Measurements from ENCODE around the gene FYB2.

The FYB2 gene

DNA sequence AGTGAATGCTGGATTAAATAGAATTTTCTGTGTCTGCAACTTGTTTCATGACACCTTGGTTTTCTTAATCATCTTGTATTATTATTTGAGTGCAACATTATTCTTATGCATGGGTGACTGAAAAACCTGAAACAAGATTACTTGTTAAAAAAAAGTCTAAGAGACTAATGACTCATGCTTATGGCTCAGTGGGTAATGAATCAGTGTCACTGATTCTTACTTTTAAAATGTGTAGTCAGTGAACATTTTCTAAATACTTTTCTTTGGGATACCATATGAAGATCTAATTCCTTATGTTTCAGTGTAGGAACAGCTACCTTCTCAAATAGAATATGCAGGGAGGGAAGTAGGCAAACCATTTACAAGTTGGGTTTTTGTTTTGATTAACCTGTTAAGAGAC, 108.6 kb downstream of the FYB2 start:
- DNase-seq: no peak

DNA sequence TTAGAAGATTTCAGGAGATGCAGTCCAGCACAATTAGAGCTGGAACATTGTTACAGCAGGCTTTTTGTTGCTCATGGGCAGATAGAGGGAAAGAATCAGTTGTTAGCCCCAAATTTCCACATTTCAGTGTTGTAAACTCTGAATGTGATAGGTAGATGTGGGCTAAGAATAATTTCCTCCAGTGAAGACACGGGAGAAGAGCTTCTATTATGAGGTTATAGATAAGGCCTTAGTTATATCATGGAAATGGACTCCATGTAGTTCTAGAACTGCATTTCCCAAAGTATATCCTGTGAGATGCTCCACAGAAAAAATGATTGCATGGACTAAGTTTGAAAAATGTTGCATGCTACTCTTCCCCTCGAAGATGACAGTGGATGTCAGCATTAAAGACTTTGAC, 109.2 kb downstream of the FYB2 start:
- no peak for DNase-seq

DNA sequence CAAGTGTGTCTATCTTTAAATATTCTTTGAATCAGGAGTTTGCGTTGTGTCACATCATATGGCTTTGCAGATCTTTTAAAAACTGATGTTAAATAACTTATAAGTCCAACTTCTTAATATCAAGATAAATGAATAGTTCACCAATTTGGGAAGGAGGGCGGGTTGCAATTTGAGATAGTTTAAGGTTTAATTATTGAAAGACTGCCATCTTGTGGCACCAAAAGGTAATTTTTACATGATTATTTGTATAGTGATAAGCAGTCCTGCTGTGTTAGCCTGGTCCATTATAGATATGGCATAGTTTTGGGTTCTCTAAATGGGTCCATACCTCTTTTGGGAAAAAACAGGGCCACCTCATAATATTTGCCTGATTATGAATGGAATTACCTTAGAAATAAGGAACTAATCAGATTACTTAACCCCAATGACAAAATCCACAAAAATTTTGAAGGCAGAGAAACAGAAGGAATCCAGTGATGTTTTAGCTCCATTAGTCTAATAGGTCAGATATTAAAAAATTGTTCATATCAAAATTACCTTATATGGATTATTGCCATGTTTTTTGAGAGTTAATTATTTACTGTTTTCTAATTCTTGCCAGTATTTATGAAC, 109.8 kb downstream of the FYB2 start:
- DNase-seq: peak; percentile 75 to 80

DNA sequence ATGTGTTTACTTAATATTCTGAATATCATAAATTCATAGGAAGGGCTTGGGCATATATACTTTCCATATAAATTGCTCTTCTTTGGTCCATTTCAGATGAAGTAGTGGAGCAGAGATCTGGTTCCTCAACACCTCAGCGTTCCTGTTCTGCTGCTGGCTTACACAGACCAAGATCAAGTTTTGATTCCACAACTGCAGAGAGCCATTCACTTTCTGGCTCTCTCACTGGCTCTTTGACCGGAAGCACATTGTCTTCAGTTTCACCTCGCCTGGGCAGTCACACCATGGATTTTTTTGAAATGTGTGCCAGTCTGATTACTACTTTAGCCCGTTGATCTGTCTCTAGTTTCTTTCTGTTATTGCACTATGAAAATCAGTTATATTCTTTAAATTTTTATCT, 111.8 kb downstream of the FYB2 start:
- no peak for DNase-seq

DNA sequence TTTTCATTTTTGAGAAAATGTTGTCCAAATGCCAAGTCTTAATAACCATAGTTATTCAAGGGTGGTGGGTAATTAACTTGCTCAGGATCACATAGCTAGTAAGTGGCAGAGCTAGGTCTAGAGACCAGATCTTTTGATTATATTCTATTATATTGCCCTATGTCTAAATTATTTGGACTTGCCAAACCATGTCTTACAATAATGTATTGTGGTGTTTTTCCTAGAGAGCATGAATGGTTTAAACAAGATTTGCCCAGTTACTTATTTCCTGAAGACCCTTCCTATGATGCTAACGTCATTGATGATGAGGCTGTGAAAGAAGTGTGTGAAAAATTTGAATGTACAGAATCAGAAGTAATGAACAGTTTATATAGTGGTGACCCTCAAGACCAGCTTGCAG, 115.5 kb downstream of the FYB2 start:
- no peak for DNase-seq

DNA sequence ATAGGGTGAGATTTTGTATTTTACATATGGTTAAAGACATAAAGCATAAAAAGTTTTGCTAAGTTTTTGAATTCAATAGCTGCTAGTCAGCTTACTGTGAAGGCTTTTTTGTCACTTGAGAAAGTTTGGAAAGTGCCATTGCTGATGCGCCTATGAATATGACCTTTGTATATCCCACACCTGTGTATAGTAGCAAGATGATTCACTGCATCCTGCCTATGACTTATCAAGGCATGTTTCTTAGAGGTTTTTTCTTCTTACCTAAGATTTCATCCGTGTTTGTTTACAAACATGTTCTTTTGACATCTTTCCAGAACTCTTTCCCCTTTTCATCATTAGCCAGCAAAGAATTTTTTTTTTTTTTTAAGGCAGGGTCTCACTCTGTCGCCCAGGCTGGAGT, 122.5 kb downstream of the FYB2 start:
- DNase-seq: no peak

DNA sequence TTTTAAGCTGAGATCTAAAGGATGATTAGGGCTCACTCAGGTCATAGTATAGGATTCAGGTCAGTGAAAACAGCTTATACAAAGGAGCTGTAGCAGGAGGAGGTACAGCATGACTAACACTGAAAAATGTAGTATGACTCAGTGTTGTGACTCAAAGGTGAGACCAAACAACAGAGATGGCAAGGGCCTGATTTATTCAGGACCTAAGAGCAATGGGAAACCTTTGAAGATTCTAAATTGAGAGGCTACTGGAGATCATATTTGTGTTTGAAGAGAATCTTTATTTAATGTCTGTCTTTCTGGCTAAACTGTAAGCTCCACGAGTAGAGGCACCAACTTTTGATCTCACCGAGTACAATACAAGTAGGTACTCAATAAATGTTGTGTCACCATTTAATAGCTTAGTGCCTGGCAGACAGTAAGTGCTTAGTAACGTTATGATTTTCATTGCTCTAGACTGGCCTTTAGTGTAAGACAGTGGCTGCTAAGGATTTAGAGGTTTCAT, 130.6 kb downstream of the FYB2 start:
- DNase-seq: no peak

DNA sequence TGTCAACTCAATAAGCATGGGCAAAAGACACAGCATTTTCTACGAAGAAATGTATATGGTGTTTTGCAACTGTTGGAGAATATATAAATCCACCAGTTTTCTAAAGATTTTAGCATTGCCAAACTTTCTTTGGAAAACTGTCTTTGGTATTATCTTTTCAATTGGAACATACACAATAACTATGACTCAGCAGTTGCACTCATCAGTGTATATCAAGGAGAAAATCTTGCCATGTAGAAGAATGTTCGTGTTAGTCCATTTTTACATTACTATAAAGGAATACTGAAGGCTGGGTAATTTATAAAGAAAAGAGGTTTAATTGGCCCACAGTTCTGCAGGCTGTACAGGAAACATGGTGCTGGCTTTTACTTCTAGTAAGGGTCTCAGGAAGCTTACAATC, 133.0 kb downstream of the FYB2 start:
- DNase-seq: no peak

DNA sequence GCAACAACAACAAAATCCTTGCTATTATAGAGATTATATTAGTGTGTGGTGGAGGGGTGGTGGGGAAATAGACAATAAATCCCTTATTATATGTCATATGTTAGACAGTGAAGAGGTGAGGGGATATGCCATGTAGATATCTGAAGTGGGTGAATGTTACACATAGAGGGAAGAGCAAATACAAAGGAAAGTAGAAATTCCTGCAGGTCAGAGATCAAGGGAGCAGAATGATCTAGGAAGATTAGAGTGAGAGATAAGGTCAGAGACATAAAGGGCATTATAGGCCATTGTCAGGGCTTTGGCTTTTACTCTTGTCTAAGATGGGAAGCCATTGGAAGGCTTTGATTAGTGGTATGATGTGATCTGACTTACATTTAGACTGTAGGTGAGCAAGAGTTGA, 135.6 kb downstream of the FYB2 start:
- no peak for DNase-seq

DNA sequence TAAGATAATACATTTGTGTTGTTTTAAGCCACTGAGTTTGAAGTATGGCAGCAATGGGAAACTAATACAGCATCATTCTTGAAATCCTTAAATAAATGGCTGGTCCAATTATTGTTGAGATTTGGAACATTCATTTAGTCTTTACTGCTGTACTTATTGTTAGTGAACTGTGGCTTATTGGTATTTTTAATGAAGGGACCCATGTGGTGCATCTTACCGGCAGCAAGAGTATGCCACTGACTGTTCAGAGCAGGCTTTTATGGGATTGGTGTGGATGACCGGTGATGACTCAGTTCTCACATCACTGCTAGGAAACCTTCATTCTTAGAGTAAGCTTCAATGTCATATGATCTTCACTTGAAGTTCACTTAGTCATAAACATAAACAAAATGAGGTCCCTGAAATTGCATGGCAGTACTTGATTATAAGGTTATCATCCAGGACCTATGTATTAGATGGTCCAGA, 142.6 kb downstream of the FYB2 start:
- no peak for DNase-seq

DNA sequence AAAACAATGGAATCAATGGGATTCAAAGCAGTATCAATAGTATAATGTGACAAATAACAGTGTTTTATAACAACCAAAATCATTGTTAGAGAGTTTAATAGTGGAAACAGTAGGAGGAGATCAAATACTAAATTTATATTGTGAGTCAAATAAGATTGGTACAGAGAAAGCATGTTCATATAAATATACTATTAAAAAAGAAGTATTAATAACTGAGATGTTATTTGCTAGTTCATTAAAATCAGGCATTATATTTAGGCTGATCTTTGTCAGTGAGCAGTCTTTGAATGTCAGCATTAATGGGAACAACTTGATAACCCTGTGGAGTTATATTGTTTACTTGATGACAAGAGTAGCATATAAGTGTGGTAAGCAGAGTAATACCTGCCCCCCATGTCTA, 143.4 kb downstream of the FYB2 start:
- no peak for DNase-seq

DNA sequence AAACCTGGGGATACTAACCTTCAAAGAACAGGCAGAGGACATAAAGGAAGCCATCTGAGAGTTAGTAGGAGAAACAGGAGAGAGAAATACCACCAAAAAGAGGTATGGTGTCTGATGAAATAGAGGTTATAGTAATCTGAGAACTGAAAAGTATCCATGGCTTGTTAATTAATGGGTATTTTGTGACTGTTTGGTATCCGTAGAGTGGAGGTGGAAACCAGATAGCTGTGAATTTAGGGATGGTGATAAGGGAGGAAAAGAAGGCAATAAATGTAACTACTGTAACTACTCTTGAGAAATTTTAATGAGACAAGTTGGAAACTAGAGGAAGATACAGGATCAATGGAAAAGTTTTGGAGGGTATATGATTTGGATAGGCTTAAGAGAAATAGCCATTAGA, 146.6 kb downstream of the FYB2 start:
- no peak for DNase-seq

DNA sequence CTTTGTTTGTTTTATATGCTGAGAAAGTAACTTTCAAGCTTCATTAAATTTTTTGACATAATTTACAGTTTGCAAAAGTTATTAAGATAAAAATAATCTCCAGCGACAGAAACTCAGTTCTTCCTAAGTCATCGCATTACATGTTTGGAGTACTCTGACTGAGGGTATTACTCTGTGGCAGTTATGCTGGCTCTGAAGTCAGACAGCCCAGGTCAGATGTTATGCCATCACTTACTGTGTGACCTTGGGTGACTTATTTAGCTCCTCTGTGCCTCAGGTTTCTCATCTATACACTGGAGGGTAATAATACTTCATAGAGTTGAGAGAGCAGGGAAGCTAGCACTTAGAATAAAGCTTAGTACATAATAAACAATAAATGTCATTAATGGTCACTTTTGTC, 147.7 kb downstream of the FYB2 start:
- no peak for DNase-seq

DNA sequence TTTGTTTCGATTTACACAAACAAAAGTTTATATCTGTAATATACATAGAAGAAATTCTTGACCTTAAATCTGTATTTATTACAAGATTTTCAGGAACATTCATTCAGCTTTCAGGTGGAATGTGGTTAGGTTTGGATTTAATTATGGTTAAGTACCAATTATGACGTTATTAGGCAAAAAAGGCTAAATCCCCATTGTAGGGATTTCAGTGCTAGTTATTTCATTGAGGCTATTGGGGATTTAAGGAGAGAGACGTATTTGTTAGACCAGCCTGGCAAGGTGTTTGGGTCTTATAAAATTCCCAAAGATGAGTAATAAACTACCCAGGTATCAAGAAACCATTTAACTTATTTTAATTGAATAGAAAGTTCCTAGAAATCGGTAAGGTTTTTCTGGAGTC, 148.1 kb downstream of the FYB2 start:
- DNase-seq: no peak

DNA sequence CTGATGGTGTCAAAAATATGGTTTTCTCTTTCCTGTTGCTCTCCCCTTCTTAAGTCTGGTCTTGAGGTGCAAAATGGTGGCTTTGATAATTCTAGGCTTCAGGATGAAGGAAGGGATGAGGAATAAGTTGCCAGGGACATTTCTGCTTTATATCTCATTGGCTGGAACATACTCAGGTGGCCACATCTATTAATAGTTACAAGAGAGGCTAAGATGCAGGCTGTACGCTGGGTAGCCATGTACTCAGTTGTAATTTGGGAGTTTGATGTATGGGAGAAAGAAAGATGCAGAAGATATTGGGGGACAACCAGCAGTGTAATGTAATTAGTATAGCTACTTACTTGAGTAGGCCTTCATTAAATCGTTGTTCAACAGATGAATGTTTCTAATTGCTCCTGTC, 148.9 kb downstream of the FYB2 start:
- DNase-seq: no peak

Measured in NCI-H446 (cell line).